Measurements from ENCODE around the gene UBE2E3.
"Not testable (repeated sequence)": the region's sequence is repeated elsewhere in the genome, so short reads cannot be mapped to it uniquely, and the experiment has no call there.

Gene UBE2E3

GRCh38 chr2:180980106-180980942 is at the start of gene UBE2E3:
UBE2E3 (plus strand) TSS chr2:180980605; CDS start chr2:180982043, 1,438 bp downstream.
- DNase-seq: no peak

DNA sequence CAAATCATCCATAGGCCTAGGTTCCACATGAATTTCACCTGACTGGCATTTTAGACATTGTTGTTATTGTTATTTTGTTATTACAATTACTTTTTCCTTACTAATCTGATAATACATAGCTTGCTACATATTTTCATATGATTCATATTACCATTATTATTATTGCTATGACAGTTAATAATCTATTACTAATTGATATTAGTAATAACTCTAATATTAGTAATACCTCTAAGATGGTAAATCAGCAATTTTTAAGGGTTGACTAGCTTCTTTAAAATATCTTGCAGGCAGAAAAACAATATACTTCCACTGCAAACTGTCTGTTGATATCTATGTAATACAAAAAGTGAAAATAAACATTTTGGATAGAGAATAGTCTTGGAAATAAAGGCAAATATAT is 48.6 kb upstream of the UBE2E3 start:
- DNase-seq: no peak

- no peak for DNase-seq
These were observed 47.1 kb upstream of the UBE2E3 start for GRCh38 chr2:180933332-180933731.

DNA sequence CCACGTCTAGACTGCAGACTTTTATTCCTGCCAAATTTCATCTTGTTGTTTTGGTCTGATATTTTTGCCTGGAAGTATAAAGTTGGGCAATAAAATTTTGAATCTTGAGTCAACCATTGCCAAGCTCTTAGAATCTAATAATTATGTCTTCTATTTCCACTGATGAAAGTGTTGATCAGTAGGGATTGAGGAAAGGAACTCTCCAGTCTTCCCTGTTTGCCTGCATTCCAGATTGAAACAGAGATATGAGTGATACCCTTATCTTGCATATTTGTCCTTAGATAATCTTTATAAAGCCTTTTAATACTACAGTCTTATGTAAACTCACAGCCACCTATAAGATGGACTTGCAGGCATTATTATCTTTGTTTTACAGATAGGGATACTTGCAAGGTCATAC is 45.5 kb upstream of the UBE2E3 start:
- no peak for DNase-seq

DNA sequence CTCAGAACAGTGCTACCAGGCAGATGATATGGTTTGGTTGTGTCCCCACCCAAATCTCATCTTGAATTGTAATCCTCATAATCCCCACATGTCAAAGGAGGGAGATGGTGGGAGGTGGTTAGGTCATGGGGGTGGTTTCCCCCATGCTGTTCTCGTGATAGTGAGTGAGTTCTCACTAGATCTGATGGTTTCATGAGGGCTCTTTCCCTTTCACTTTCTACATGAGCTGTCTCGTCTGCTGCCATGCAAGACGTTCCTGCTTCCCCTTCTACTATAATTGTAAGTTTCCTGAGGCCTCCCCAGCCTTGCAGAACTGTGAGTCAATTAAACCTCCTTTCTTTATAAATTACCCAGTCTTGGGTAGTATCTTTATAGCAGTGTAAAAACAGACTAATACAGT is 42.9 kb upstream of the UBE2E3 start:
- DNase-seq: not testable (repeated sequence)

GRCh38 chr2:180938451-180938850 is 42.0 kb upstream of the UBE2E3 start:
- DNase-seq: no peak

- no peak for DNase-seq
These were observed 37.1 kb upstream of the UBE2E3 start for GRCh38 chr2:180943275-180943674.

- no peak for DNase-seq
These were observed 36.0 kb upstream of the UBE2E3 start for GRCh38 chr2:180944372-180944771.

DNA sequence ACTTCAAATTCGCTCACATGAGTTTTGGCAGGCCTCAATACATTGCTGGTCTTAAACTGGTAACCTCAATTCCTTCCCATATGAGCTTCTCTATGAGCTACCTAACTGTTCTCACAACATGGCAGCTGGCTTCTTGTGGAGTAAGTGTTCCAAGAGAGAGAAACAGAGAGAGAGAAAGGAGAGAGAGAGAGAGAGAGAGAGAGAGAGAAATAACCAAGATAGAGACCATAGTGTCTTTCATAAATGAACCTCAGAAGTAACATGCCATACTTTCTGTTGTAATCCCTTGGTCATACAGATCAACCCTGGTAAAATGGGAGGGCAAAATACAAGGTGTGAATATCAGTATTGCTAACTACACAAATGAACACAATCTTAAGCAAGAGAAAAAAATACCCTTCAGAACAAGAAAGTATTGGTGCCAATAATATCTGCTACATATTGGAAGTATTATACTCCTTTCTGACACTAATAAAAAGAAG is 33.2 kb upstream of the UBE2E3 start:
- DNase-seq: no peak

GRCh38 chr2:180949896-180950295 is 30.5 kb upstream of the UBE2E3 start:
- no peak for DNase-seq

DNA sequence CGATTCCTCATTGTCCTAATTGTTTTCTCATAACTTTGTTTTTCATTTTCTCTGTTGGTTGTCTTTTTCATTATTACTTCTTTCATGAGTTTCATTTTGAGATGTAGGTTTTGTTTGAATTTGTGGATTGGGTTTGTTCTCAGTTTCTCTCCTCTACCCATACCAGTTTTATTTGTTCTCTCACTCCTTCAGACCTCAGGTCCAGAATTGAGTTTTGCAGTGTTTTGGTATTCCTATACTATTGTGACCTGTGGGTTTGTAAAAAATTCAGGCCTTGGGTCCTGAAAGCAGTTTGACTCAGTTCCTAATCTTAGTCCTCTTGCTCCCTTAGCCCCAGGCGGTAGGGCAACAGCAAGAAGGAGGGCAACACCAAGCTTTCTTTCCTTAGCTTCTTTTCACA is 28.3 kb upstream of the UBE2E3 start:
- DNase-seq: no peak

- DNase-seq: no peak
These were observed 27.6 kb upstream of the UBE2E3 start for GRCh38 chr2:180952731-180953336.

DNA sequence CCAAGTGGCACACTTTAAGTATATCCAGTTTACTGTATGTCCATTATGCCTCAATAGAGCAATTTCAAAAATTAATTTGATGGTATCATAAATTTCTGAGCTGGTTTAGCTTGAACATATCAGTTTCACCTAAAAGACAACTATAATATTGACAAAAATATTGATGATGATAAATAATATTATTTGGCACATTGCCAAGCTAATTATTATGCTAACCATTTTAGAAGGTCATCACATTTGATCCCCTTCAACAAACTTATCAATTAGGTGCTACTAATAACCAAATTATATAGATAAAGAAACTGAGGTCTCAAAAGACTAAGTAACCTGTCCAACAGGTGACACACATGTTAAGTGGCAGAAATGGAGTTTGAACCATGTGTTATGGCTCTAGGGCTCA is 26.9 kb upstream of the UBE2E3 start:
- no peak for DNase-seq

- no peak for DNase-seq
These were observed 25.3 kb upstream of the UBE2E3 start for GRCh38 chr2:180955101-180955500.

- no peak for DNase-seq
These were observed 20.6 kb upstream of the UBE2E3 start for GRCh38 chr2:180959787-180960186.

GRCh38 chr2:180960982-180961381 is 19.4 kb upstream of the UBE2E3 start:
- no peak for DNase-seq

DNA sequence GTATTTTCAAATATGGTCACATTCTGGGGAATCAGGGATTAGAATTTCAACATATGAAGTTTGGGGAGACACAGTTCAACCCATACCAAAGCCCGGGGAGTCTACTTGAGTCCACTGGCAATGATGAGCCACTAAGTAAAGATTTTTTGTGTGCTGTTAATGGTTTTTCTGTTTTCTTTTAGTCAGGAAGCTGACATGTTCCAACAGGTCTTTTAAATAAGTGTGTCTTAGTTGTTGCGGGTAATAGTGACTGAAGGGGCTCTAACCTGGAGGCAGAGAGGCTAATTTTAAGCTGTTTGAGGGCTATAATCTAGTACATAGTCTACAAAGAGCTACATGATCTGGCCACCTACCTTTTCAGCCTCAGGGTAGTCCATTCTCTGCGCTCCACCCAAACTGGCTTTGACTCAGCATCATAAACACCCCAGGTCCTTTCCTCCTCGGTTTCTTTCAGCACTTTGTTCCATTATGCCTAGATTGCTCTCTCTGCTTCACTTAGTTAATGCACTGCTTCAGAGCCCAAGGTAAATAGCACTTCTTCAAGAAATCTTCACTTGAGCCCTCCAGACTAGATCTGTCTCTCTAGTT is 17.6 kb upstream of the UBE2E3 start:
- no peak for DNase-seq

- DNase-seq: no peak
These were observed 14.0 kb upstream of the UBE2E3 start for GRCh38 chr2:180966378-180966777.

GRCh38 chr2:180969124-180969523 is 11.3 kb upstream of the UBE2E3 start:
- no peak for DNase-seq

DNA sequence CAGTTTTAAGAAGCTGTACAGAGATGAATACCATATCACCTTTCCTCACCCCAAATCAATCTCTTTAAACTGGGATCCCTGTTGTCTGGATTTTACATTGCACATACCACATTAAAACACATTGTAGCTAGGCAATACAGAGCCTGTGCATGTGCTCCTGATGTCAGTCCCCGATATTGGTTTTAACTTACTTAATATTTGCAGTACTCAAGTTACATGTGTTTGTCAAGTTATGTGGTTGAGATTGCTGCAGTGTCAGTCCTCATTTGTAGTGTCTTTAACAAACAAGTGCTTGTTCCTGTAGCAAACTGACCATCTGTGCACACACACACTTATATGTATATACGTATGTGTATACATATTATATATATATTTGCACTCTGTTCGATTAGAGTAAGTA is 10.4 kb upstream of the UBE2E3 start:
- no peak for DNase-seq

DNA sequence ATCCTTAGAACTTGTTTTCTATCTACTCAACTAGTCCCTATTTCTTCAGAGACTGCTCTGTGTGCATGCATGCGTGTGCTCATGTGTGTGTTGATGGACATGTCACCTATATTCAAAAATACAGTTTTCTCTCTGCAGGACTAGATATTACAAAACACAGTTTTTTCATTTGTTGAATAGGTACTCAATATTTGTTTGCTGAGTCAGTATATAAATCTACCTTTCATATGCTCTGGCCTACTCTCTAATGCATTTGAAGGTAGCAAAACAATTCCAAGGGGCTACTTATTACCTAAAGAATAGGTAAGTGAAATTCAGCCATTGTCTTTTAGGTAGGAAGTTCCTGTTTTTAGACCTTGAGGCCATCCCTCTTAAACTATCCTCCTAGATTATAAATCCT is 8.6 kb upstream of the UBE2E3 start:
- no peak for DNase-seq

GRCh38 chr2:180975585-180975984 is 4.8 kb upstream of the UBE2E3 start:
- DNase-seq: no peak

DNA sequence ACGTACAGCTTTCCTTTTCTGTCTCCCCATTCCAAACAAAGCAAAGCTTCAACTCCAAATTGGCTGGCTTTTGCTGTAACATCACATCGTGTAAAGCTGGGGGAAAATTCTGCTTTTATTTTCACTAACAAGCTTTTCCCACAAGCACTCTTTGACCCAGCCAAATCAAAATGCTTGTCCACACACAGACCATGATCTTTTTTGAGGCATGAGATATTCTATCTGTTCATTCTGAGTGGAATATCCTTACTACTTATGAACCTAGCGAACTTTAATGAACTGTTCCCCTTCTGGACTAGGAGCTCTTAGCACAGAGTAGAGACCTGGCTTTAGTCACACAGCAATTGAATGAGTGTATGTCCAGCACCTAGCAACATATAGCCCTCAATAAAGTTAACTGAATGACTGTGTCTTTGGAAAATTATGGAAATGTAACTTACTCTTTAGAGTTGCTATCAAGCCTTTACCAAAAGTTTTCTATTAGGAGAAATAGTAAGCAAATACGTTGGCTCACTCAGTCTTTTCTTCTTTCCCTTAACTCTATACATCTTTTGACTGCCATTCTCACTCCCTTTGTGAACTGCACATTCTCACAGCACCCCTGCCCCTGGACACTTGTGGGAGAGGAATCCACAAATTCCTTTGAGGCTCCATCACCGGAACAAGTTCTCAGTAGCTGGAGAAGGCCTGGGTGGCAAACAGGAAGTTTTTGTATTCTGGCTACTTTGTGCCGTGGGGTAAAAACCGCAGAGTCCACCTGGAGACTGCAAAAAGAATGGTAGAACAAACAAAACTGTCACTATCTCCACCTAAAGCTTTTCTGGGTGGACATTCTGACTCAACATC is 1.3 kb upstream of the UBE2E3 start:
- DNase-seq: no peak

Measured in NCI-H1436 treated with DMSO at 0.1 percent for 48 hours (cell line).